Suppressor macrophage treated with lipopolysaccharide for 1 hour (primary cell): ENCODE measurements around the gene CPNE6.

Experiments used
- DNase-seq, 3 donors: peaks; one replicate each; pipeline ENCODE4 v3.0.0-alpha.2; 2020 to 2022

Gene CPNE6

DNA sequence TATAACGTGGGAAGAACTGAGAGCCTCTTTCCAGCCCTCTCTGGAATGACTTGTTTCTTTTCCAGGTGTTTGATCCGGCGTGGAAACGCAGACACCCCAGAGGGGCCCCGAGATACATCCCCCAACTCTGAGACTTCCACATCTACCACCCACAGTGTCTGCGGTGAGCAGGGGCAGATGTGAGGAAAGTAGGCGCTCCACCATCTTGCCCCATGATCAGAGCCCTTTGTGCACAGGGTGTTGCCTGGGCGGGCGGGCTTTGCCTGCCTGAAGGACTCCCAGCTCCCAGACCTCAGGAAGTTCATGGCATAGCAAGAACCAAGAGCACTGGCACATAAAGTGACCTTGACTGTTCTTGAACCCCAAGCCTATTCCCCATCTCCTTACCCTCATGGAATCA lies 16.7 kb upstream of the CPNE6 start:
- DNase-seq, result no peak

GRCh38 chr14:24055971-24056799 lies 15.2 kb upstream of the CPNE6 start:
- DNase-seq, result no peak

GRCh38 chr14:24056800-24057184 lies 14.6 kb upstream of the CPNE6 start:
- DNase-seq, result no peak

DNA sequence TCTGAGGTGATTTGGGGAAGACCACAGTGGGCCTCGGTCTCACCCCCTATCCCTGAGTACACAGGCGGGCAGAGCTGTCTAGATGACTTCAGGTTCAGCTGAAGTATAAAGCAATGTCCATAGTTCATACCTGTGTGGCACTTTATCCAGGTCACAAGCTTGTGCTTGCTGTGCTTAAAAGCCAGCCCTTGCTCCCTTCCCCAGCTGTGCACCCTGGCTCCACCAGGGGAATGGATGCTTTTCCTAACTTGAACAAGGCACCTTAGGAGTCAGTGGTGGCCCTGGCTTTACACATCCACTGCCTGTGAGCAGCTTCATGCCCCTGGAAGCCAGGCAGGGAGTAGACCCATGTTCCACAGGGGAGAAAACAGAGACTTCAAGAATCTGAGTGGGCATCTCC lies 14.1 kb upstream of the CPNE6 start:
- DNase-seq, result no peak

DNA sequence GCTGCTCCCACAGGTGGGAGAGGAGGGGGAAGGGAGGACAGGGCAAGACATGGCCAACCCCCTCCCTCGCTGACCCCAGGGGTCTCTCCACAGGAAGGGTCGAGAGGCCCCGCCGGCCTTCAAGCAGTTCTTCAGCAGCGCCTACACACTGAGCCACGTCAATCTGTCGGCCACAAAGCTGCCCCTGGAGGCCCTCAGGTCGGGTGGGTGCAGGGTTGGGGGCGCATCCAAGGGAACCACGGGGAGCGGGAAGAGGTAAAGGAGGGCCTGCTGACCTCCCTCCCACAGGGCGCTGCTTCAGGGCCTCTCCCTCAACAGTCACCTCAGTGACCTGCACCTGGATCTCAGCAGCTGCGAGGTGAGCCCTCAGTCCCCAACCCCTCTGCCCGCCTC lies 13.5 kb upstream of the CPNE6 start:
- no peak for DNase-seq

DNA sequence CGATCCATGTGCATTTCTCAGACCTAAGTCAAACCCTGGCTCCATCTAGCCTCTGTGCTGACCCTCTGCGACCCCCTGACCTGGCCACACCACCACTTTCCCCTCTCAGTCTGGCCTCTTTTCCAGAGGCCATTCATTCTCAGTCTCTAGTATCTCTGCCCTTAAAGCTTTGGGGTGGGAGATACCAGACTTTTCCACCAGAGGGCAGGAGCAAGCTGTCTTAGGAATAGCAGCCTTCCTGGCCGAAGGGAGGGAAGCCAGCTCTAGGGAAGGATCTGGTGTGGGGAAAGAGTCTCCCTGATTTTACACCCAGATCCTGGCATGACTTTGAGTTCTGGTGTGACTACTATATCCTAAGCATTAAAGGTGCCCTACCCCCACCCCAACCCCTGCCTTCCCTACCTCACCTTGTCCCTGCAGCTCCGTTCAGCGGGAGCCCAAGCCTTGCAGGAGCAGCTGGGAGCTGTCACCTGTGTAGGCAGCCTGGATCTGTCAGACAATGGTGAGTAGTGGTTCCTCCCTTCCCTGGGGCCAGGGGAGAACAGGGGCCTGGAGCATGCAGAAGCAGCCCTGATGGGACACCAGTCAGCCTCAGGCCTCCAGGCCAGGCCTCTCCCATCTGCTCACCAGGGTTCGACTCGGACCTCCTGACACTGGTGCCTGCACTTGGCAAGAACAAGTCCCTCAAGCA lies 13.0 kb upstream of the CPNE6 start:
- DNase-seq, result peak; percentile 82 to 86 (median 83)

GRCh38 chr14:24058951-24059475 lies 12.3 kb upstream of the CPNE6 start:
- no peak for DNase-seq

DNA sequence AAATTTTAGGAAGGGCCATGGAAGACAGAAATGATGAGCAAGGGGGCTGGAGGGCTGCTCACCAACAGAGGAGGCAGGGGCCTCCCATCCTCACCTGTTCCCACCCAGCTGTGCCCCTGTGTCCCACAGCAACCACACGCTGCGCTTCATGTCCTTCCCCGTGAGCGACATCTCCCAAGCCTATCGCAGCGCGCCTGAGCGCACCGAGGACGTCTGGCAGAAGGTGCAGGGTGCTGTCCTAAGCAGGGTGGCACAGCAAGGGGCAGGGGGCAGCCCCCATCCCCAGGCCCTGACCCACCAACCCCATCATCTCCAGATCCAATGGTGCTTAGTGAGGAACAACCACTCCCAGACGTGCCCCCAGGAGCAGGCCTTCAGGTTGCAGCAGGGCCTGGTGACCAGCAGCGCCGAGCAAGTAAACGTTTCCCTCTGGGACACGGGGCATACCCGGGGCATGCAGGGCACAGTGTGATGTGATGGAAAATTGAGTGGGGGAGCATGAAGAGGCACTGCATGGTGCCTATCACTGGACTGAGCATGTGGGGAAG lies 11.4 kb upstream of the CPNE6 start:
- DNase-seq, result no peak

DNA sequence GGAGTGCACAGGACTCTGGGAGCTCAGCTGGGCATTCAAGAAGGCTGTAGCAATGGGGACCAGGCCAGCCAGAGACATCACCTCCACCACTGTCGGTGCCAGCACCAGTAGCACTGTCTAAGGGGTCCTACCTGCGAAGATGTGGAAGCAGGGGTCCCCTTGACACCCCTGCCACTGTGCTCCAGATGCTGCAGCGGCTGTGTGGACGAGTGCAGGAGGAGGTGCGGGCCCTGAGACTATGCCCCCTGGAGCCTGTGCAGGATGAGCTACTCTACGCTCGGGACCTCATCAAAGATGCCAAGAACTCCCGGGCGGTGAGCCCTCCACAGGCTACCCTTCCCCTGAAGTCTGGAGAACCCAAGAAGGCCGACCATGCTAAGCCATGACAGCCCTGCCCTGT lies 10.9 kb upstream of the CPNE6 start:
- DNase-seq, result no peak

- DNase-seq, result no peak
These were observed 10.1 kb upstream of the CPNE6 start for GRCh38 chr14:24060984-24061913.

- DNase-seq, result no peak
These were observed 9.0 kb upstream of the CPNE6 start for GRCh38 chr14:24062216-24062980.

DNA sequence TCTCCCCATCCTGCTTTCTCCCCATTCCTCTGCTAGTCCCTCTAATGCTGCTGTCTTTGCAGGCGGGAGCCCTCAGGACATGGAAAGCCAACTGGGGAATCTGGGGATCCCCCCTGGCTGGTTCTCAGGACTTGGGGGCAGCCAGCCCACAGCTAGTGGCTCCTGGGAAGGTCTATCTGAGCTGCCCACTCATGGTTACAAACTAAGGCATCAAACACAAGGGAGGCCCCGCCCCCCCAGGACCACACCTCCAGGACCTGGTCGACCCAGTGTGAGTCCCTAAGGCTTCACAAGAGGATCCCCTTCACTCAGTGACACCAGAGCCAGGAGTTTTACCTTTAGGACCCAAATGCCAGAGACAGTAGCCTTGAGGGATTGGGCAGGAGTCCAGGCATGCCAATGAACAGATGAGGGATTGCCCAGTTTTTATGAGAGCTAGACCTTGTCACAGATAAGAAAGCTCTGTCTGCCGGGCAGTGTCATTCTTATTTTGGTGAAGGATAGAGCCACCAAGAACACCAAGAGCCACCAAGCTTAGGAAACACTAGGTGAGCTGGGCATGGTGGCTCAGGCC lies 8.0 kb upstream of the CPNE6 start:
- DNase-seq, result no peak

- no peak for DNase-seq
These were observed 7.1 kb upstream of the CPNE6 start for GRCh38 chr14:24064091-24064795.

GRCh38 chr14:24064856-24065255 lies 6.5 kb upstream of the CPNE6 start:
- DNase-seq, result no peak

DNA sequence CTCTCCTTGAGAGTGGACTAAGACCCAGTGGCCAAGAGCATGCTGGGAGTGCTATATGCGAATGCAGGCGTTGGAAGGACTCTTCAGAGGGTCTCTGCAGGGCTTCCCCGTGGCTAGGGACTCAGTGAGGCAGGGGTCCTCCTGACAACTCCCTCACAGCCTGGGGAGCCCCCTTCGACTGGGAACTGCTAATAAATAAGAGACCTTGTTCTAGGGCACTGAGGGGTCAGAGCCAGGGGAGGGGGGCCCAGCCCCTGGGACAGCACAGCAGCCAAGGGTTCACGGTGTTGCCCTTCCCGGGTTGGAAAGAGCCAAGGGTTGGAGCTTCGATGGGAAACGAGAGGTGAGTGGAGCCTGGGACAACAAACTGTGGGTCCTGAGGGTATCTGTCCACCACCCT lies 6.0 kb upstream of the CPNE6 start:
- DNase-seq, result no peak

GRCh38 chr14:24066496-24067132 lies 4.7 kb upstream of the CPNE6 start:
- DNase-seq, result no peak

DNA sequence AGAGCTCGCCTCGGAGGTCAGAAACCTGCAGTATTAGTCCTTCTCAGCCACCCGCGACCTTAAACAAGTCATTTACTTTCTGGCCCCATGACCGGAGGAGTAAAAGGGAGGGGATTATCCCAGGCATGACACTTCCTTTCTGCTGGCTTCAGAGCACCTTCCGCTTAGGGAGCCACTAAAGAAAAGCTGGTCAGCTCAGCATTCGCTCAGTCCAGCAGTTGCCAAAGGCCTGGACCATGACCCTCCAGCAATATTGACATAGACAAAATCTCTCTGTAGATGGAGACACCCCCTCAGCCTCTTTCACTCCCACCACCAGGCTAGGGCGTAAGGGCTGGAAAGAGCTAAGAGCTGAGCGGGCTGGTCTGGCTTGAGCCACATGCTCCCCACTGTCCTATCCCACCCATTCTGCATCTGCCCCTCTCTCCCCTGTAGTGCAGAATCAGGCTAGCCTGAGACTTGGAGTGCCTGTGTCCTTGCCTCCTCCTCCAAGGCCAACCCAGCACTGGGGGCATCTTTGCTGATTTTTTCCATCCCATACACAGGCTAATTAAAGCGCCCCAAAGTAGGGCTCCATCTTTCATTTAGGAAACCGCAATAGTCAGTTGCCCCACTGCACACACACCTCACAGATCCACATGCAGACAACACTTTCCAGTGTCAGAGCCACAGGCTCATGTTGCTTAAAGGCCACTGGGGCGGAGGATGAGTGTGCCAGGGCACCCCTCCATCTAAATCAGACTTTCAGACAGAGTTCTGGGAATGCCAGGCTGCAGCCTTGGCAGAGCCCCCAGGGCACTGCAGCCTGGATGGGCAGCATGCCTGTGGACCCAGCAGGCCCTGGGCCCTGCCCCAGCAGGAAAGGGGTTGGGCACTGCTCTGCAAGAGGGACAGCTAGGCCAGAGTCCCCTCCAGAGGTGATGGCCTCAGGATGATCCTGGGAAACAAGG lies 4.0 kb upstream of the CPNE6 start:
- DNase-seq, result no peak

- DNase-seq, result no peak
These were observed 2.5 kb upstream of the CPNE6 start for GRCh38 chr14:24068711-24069410.

GRCh38 chr14:24069411-24069735 lies 2.0 kb upstream of the CPNE6 start:
- DNase-seq, result no peak
